Glomerular visceral epithelial cell (primary cell): ENCODE data around the gene L3MBTL4.
"Not testable (repeated sequence)": the region's sequence is repeated elsewhere in the genome, so short reads cannot be mapped to it uniquely, and the experiment has no call there.

Experiments
- DNase-seq: peaks from one replicate; pipeline ENCODE4 v3.0.0-alpha.2; 2016; ENCODE audit errors: extremely low spot score

L3MBTL4 gene

DNA sequence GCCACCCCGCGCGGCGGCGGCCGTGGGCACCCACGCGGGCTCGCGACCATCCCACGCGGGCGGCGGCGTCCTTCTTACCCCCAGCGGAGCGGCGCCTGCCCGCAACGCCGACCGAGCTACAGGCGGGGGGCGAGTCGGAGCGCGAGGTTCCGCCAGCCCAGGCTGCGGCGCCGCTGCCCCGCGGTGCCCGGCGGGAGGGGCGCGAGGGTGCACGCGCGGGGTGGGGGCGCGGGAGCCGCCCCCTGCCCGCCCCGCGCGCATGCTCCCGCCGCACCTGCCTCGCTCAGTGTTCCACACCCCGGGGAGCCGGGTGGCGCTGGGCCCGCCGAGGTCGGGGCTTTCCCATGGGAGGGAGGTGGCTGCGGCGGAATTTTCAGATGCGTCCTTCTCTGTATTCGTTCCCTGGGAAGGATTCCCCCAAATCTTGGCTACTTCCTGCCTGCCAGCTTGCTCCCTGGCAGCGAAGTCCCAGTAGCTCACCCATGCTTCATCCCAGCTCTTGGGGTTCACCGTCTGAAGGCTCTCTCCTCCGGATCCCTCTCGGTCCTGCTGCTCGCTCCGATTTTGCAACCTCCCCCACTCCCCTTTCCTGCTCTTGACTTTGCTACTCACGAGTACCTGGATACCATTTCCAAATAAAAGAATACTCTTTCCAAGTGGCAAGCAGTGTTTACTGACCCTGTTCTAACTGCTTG is at the start of gene L3MBTL4:
Gene L3MBTL4 (minus strand): TSS at position 189 of the 695 bp plus-strand sequence. CDS start 103,286 bp downstream, outside the sequence.
- no peak for DNase-seq

DNA sequence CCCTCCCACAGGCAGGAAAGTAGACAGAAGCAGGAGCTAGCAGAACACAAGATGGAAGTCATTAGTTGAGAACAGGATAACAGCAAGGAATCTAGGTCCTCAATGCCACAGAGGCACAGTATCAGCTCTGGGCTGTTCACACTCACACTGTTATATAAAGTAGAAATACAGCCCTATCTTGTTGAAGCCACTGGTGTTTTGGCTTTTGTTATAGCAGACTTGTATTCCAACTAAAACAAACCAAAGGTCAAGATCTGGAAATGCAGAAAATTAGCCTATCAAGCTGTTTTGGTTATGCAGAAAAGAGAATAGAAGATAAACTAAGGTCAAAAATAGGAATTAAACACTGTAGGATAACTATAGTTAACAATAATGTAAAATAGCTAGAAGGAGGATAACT is 37.5 kb upstream of the L3MBTL4 start:
- DNase-seq = no peak

DNA sequence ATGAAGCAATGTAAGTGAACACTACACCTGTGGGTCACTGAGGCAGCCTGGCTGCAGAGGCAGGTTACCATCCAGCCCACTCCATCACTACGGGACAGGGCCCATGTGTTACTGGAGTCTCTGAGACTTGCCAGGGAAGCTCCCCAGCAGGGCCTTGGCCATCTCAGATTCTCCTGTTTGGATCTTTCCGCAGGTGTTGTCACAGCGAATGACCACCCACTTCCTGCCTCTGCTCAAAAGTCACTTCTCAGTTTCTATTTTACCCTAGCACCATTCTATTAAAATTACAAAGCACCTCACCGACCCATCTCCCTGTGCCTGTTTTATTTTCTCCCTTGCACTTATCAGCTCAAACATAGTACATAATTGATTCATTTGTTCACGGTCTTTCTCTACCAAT is 34.5 kb upstream of the L3MBTL4 start:
- DNase-seq = no peak

DNA sequence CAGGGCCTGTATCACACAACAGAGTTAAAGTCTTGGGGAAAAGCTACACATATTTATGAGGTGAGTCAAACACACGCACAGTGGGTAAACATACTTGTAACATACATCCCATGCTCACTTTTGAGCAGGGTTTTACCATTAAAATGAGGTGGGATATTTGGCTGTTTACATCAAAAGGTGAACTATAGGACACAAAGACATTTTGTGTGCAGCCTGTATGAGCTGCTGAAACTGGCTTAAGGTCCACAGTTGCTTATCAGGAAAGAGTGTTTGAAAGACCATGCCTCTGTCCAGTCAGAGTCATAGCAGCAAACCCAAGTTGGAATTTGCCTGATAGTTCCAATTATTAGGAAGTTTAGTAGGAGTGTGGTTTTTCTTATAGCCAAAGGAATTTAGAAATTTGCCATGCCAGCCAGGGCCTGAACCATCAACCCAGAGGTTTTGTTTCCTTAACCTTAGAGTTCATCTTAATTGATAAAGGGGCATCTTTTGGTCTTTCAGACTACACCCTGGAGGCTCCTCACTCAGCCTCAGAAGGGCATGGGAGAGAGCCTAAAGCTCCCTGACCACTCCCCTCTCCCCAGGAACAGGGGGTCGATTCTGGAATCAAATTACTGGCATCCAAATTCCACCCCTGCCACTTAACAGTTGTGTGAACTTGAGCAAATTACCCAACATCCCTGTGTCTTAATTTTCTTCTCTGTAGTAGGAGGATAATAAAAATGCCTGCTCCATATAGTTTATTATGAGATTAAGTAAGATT is 29.9 kb upstream of the L3MBTL4 start:
- no peak for DNase-seq

DNA sequence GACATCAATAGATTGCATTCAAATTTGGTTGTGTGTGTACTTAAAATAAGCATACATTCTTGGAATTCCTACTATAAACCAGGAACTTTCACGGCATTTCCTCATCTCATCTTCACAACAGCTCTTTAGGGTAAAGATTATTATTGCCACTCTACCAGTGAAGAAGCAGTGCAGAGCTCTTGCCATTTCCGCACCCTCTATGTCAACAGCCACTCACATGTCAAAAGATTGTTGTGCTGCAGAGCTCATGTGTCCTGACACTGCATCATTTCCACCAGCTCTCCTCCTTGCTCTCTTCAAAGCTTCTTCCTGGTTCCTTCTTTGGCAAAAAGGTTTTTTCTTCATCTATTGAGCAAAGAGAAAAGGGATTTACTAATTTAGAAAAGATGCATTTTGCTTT is 26.5 kb upstream of the L3MBTL4 start:
- no peak for DNase-seq

DNA sequence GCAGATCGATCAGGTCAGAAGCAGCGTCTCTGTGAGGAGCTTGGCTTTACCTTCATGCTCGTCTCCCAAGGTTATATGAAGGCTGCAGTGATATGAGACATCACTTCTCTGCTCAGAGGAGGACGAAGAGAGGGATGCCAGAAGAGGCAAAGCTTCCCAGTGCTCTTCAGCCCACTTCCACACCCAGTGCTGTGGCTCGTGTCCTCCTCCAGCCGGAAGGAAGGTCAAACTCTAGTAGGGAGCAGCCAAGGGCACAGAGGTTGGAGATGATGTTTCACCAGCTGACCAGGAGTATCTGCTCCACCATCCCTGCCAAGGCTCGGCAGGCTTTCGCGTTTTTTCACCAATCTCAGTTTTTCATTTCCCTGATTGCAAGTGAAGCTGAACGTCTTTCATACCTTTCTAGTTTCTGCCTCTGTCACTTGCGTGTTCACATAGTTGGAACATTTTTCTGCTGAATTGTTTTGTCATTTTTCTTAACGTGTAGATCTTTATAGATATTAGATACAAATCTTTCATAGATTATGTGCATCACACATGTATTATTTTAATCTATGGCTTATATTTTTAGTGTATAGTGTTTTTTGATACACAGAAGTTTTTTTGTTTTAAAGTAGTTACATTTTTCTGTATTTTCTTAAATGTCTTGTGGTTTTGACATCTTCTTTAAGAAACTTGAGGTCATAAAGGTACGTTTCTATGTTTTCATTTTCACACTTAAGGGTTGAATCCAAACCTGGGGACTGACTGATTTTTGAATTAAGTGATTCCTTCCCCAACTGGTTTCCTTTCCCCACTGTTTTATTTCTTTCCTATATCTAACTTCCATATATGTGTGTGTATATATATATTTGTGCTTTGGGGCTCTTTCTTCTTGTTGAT is 23.5 kb upstream of the L3MBTL4 start:
- DNase-seq = no peak

DNA sequence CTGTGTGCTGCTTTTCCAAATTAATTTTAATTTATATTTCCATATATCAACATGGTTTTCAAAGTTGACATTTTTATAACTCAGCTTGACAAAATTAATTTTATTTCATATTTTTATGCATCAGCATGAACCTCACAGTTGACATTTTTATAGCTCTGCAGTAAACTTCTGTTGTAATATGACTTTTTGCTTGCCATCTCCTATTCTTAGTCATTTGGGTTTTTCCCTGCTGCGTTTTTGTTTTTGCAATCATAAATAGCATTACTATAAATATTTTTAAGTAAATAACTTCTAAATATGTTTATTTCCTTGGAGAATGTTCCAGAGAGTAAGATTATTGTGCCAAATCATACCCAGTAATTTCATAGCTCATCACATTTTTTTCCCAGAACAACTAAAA is 21.0 kb upstream of the L3MBTL4 start:
- no peak for DNase-seq

DNA sequence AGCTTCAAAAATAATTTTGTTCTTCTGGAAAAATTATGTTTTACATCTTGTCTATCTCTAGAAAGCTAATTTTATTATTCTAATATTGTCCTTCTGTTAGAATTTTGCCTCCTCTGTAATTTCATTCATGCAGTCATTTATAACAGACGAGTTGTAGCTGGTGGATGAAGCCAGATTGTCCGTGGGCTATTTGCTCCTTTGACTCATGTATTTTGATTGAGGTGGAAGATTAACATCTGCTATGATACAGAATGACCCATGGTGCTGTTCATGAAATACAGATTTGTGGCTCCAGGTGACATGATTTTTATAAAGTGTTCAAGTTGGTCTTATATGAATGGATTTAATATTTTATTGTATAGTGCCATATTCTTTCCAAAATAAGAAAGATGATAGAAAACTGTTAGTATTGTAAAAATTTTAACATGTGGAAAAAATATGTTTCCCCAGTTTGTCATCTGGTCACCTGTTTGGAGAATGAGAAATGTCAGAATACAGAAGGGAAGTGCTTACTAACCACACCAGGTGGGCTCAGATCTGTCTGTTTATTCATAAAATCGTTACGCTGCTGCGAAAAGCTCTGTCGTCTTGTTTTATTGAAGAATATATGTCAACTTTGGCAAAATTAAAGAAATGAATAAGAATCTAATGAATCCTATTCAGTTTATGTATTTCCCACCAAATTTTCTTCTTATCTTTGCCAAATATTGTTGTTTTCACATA is 20.4 kb upstream of the L3MBTL4 start:
- DNase-seq = no peak

DNA sequence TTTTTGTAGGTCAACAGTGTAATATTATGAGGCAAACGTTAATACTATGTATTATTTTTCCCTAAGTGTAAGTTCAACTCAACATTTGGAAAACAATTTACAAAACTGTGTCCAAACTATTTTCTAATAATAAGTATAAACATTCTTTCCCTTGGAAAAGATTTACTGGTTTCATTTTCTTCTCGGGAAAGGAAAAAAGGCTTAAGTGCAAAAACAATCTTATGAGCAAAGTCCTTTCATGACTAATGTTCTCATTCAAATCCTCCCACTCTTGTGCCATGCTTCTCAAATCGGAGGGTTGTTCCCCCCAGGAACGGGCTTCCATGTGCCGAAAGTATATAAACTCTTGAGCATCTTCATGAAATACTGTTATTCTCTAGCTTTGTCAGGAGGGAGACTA is 19.8 kb upstream of the L3MBTL4 start:
- DNase-seq = no peak

DNA sequence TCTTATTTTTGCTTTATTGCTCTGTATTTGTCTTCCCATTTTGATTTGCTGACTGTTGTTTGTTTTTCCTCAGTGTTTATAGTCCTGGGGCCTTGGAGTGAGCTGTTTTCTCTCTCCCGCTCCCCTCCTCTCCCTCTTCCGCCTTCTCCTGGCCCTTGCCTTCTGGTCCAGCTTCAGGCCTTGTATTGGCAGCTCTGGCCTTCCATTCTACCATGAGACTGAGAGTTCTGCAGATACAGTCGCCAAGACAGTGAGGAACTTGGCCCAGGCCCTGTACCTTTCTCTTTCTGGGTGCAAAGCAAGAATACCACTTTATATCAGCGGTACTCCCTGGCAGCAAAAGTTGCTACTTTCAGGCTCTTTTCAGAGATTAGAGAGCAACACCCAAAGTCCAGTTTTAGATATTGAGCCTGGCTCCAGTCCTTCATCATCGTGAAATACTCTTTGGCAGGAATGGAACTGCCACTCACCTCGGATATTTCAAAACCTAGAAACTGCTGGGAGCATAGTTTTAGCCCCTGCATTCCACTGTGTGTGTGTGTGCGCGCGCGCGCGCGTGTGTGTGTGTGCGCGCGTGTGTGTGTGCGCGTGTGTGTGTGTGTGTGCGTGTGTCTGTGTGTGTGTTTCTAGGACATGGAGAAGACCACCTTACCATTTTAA is 17.1 kb upstream of the L3MBTL4 start:
- no peak for DNase-seq

DNA sequence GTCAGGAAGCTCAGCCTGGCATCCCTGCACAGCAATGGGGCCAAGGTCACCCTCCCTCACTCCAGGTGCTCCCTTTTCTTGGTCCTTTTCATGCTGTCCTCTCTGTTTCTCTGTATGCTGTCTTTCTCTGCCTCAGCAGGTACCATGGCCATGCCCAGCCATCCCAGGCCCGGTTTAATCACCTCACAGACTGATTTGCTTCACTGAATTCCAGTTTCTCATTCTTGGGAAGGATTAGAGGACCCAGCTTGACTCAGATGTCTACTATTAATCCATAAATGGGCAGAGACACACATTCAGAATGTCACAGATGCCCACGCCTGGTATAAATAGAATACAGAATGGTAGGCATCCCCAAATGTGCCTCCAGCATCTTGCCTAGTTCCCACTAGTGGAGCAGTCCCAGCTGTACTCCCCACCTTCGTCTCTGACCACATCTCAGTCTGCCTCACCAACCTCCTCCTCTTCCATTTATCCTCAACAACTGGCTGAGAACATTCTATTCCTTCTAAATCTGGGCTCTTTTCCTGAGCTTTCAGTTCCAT is 14.2 kb upstream of the L3MBTL4 start:
- no peak for DNase-seq

DNA sequence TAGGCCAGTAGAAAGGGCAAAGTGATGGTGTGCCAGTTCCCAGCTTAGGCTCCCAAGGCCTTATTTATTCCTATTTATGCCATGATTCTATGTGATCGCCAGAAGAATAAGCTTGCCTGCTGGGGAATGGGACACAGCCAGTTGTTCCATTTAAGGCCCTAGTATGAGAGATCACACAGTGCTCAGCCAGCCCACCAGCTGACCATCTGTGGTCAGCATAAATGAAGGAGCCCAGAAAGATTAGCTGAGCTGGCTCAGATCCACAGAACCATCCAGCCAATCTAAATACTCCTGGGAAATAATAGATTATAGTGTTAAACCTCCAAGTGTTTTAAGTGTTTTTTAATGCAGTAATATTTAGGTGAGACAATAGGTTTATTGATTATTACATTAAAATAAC is 12.6 kb upstream of the L3MBTL4 start:
- no peak for DNase-seq

DNA sequence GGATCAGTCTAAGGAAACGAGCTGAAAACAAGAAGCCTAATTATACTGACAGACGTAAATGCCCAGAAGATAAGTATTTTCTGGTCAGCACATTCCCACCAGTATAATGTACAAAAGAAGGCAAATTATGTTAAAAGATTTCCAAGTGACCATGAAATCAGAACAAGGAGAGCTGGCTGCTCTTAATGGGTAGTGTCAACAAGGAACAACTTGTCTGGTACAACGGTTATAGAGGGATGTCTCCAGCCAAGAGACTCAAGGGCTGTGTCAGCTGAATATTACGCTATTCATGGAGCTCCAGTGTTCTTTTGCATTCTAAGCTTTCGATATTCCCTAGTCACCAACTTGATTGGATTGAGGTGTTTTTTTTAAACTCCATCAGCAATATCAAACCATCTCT is 8.6 kb upstream of the L3MBTL4 start:
- DNase-seq = no peak

DNA sequence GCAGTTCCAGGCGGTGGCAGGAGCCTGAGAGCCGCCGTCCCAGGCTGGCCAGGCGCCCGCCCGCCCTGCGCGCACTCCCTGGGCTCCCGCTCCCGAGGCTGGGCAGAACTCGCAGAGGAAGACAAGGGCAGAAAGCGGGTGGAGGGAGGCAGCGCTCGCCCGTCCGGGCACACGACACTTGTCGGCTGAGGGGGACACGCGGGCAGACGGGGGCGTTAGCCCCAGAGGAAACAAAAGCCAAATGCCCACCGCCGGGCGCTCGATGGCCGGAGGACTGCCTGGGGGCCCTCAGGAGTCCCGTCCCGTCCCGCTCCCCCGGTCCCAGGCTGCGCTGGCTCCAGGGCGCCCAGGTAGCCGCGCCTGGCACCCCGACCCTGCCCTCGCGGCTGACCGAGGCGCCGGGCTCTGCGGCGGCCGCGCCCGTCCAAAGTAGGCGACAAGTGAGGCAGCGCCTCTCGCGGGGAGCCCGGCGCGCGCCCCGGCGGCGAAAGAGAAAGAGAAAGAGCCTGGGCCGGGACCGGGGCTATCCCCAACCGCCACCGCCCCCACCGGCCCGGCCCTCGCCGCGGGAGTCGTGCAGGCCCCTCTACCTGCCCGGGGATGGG is 491 bp downstream of the L3MBTL4 start:
- peak; percentile 3 for DNase-seq

DNA sequence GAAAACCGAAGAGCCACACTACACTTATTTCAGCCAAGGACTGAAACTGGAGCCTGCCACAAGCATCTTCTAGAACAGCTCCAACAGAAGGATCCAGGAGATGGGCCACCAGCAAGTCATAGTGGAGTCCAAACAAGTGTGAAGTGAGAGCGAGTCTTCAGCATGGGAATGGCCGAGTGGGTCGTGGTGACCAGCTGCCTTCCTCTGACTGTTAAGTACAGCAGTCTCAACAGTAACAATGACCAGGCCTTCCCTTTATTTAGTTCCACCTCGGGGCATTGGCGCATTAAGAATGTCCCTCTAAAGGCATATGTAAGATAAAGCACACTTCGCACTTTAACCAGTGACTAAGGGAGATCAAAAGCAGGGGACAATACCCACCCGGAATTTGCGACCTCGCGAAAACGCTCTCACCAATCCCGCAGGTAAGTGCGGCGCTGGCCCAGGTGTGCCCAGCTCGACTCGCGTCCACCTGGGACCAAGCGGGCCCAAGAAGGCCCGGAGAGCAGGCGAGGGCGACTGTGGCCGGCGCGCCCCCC is 1.1 kb downstream of the L3MBTL4 start:
- no peak for DNase-seq

DNA sequence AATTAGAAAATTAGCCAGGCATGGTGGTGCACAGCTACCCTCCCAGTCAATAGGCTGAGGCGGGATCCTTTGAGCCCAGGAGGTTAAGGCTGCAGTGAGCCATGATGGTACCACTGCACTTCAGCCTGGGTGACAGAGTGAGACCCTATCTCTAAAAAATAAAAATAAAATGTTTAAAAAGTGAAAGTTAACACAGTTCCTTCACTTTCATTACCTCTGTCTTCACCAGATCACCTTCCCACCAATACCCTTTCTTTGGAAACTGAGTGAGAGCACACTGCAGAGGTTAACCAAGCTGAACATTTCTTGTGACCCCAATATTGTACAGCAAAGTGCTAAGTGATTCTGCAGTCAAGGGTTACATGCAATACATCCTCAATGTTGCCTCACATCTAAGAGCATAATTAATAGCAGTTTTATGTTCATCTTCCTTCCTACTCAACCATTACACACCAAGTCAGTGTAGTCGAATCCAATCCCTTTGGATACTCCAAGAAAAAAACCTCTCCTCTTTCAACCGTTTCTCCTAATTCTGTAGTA is 1.7 kb downstream of the L3MBTL4 start:
- DNase-seq = no peak

DNA sequence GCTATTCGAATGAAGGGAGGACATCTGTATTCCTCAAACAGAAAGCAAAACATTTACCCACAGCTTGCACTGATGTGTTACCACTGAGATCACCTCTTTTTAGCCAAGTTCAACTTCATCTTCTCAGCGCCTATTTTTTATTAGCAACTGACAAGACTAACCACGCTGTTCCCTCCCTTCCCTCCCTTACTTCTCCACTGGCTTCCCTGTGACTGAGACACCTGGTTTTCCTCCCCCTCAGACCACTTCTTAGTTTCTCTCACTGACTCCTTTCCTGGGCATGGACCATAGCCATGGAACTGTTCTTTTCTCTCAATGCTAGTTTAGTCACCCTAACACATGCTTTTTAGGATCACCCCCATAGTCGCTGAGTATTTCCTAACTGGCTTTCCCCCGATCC is 3.3 kb downstream of the L3MBTL4 start:
- DNase-seq = no peak

DNA sequence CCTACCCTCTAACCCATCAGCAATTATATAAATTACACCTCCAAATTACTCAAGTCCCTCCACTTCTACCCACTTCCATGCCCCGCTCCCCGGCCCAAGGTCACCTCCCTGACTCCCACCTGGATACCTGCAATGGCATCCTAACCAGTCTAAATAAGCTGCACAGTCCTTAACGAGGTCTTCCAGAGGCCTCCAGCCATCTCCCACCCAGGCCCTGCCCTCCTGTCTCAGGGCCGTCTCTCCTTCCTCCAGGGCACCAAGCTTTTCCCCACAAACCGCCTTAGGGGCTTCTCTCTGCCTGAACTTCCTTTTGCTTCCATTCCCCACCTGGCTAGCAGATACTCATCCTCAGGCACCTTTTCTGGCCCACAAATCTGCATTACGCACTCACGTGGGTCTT is 4.8 kb downstream of the L3MBTL4 start:
- DNase-seq = no peak

DNA sequence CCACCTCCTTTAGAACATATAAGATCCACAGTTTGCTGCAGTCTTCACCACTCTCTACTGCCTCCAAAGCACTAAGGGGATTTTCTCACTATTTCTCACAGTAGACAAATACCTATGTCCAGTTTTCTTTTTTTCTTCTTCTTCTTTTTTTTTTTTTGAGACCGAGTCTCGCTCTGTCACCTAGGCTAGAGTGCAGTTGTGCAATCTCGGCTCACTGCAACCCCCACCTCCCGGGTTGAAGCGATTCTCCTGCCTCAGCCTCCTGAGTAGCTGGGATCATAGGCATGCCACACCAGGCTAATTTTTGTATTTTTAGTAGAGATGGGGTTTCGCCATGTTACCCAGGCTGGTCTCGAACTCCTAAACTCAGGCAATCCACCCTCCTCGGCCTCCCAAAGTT is 6.2 kb downstream of the L3MBTL4 start:
- not testable (repeated sequence) for DNase-seq

DNA sequence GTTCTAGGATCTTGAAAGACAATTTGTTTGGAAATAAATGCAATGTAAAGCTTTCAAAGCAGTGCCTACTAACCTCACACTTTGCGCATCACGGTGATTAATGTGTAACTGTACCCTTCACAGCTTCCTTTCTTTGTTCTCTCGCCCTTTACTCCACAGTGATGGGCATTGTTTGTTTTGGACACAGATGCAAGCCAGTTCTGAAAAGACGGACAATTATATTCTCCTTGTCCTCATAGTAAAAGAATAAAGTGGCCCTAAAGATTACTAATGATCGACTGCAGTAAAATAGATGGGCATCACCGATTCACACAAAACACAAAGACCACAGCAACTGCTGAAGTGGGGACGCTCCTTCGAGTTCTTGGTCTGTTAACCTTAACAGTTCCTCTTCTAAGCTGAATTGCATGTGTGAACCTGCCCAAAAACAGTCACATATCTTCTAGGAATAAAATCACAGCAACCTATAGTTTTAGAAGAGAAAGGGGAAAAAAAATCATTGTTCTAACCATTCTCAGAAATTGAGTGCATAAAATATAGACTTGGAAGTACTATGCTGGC is 7.7 kb downstream of the L3MBTL4 start:
- DNase-seq = no peak
